AG09309 (cell line): Measurements from ENCODE around the gene SKOR1.

Experiments
- DNase-seq: peaks from one replicate; pipeline ENCODE4 v3.0.0-alpha.2; 2010; ENCODE audit warnings: low read depth
- H3K4me3 ChIP-seq: 2 replicates; pipeline ENCODE4 v1.5.1; 2011; ENCODE audit warnings: mild to moderate bottlenecking, low read depth, low read length, moderate library complexity; ENCODE audit not compliant: control insufficient read depth
- TF ChIP-seq, protein P1 (sequence below): IDR thresholded peaks from 2 replicates; pipeline ENCODE4 v1.5.1; 2011; ENCODE audit warnings: mild to moderate bottlenecking, low read depth, low read length, inconsistent platforms; ENCODE audit not compliant: insufficient read depth, control insufficient read depth; ENCODE audit errors: missing control alignments

Gene SKOR1

DNA sequence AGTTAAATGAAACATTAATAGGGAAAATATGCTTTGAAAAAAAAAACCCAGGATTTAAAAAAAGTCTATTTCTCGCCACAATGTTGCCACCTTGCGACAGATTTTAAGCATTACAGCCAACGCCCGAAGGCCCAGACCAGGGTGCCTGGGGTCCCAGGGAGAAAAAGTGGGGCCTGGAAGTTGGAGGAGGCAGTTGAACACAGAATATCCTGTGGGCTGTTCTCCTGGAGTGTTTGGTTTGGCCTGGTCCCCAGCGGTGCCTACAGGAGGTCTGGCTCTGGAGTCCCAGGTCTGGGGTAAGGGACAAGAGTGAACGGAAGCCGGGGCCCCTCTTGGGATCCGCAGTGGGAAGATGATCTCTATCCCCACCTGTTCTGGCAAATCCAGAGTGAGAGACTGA is 11.2 kb downstream of the SKOR1 start:
- TF ChIP-seq, protein P1, sequence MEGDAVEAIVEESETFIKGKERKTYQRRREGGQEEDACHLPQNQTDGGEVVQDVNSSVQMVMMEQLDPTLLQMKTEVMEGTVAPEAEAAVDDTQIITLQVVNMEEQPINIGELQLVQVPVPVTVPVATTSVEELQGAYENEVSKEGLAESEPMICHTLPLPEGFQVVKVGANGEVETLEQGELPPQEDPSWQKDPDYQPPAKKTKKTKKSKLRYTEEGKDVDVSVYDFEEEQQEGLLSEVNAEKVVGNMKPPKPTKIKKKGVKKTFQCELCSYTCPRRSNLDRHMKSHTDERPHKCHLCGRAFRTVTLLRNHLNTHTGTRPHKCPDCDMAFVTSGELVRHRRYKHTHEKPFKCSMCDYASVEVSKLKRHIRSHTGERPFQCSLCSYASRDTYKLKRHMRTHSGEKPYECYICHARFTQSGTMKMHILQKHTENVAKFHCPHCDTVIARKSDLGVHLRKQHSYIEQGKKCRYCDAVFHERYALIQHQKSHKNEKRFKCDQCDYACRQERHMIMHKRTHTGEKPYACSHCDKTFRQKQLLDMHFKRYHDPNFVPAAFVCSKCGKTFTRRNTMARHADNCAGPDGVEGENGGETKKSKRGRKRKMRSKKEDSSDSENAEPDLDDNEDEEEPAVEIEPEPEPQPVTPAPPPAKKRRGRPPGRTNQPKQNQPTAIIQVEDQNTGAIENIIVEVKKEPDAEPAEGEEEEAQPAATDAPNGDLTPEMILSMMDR = peak; percentile 78
- DNase-seq = no peak
- no peak overlapping the region; the same call in 1 of the 2 replicates for H3K4me3 ChIP-seq

DNA sequence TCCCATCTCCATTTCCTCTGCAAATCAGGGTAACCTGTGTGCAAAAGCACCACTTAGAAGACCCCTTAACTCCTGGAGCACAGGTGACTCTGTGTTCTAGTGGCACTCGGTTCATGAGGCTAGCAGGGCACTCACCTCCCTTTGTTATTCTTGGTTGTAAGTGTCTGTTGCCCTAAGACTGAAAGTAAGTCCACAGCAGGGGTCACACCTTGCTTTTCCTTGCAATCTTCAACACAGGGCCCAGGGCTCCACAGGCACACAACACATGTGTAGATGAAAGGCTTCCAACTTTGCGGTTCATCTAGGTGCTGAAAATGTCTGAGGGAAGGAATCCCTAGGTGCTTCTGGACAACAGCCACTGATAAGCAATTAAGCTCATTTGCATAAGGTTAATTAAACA is 11.6 kb downstream of the SKOR1 start:
- no peak for DNase-seq

DNA sequence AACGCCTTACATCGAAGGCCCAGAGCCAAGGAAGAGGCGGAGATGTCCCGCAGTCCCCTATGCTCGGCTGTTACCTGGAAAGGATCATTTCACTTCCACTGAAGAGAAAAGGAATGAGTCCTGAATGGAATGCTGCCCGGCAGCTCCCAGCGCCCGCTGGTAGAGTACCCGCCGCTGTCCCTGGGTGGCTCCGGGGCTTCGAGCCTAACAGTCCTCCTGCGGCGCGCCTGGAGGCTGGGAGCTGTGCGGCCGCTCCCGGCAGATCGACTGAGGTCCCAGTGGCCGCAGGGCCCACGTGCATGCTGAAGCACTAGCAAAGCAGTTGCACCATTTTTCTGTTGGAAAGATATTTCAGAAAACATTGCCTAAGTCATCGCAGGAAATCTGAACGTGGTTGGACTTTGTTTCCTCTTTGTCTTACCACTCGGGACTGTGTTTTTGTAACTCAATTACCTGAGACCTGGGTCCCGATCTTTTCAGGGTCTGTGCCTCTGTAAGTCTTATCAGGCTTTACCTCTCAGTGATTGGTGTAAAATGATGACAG is 13.6 kb downstream of the SKOR1 start:
- no peak overlapping the region for H3K4me3 ChIP-seq
- no peak for DNase-seq
- TF ChIP-seq, protein P1 = no peak

More for the DNA sequence above, 11.6 kb downstream of the SKOR1 start:
- TF ChIP-seq, protein P1 = no peak
- no peak overlapping the region for H3K4me3 ChIP-seq

DNA sequence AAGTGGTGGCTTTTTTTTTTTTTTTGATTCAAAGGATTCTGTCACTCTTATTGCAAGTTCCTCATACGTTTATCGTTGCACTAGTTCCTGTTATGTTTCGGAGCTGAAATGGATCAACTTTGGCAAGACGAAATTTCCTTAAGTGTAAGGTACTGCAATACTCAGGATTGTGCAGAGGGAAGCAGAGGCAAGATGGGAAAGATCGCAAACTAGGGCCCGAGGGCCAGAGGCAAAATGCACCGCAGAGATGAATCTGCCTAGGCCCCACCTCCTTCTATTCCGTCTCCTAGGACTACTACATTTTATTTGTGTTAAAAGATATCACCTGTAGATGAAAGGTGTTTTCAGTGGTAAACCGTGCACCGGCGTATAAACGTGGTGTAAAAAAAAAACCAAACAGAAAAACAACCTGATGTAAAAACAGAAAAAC is 14.2 kb downstream of the SKOR1 start:
- DNase-seq = no peak
- H3K4me3 ChIP-seq = peak overlapping the region; percentile 26
- TF ChIP-seq, protein P1 = no peak

DNA sequence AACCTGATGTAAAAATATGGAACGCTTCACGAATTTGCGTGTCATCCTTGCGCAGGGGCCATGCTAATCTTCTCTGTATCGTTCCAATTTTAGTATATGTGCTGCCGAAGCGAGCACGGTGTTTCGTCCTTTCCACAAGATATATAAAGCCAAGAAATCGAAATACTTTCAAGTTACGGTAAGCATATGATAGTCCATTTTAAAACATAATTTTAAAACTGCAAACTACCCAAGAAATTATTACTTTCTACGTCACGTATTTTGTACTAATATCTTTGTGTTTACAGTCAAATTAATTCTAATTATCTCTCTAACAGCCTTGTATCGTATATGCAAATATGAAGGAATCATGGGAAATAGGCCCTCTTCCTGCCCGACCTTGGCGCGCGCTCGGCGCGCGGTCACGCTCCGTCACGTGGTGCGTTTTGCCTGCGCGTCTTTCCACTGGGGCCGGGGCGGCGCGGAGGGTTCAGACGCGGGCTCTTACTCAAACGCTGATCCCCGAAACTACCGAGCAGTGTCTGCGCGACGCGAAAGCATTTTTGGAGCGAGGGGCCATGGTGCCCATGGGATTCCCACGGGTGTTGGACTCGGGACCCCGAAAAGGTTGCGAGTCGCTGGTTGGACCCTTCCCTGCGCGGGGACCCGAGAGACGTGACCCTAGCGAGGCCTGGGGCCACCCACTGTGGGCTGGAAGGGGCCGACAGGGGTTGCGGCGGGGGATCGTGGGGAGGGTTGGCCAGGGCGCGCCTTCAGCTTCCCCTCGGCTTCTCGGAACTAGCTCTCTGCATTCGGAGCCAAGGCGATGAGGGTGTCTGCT is 14.8 kb downstream of the SKOR1 start, which contains the start of gene RNU6-1:
RNU6-1 (minus strand) TSS at position 117 of the 820 bp plus-strand sequence.
- H3K4me3 ChIP-seq = peak within 1 kb of the TSS; percentile 92
- peak; percentile 78 for DNase-seq
- TF ChIP-seq, protein P1 = no peak

DNA sequence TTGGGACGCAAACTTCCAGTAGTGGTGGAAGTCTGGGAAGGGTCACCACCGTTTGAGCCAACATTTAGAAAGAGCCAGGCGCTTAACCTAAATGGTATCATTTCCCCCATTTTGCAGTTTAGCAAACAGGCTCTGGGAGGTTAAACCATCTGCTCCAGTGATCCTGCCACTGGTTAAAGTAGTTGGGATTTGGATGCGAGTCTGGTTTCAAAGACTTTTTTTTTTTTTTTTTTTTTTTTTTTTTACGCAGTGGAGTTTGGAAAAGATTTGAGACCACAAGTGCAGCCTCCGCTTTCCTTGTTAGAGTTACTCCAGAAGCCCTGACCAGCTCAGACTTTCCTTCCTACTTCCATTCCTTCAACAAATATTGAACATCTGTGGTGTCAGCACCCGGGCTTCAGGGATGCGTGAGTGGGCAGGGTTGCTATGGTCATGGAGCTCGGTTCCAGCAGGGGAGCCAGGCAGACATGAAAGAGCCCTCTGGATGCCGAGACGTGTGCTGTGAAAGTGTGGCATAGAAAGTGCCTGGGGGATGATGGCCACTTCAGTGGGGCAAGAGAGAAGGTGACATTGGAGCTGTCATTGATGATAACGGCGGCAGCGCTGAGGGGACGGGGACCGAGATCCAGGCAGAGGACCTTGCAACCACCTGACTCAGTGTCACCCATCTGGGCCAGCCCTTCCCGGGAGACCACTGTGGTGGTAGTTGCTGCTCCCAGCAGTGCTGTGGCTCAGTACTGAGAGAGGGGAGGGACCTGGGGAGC is 15.6 kb downstream of the SKOR1 start:
- H3K4me3 ChIP-seq = peak overlapping the region; percentile 92
- no peak for DNase-seq
- TF ChIP-seq, protein P1 = peak; percentile 9
